ENCODE data around the gene USP17L12.
"Not testable (repeated sequence)": the region's sequence is repeated elsewhere in the genome, so short reads cannot be mapped to it uniquely, and the experiment has no call there.

USP17L12 gene, protein sequence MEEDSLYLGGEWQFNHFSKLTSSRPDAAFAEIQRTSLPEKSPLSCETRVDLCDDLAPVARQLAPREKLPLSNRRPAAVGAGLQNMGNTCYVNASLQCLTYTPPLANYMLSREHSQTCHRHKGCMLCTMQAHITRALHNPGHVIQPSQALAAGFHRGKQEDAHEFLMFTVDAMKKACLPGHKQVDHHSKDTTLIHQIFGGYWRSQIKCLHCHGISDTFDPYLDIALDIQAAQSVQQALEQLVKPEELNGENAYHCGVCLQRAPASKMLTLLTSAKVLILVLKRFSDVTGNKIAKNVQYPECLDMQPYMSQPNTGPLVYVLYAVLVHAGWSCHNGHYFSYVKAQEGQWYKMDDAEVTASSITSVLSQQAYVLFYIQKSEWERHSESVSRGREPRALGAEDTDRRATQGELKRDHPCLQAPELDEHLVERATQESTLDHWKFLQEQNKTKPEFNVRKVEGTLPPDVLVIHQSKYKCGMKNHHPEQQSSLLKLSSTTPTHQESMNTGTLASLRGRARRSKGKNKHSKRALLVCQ

DNA sequence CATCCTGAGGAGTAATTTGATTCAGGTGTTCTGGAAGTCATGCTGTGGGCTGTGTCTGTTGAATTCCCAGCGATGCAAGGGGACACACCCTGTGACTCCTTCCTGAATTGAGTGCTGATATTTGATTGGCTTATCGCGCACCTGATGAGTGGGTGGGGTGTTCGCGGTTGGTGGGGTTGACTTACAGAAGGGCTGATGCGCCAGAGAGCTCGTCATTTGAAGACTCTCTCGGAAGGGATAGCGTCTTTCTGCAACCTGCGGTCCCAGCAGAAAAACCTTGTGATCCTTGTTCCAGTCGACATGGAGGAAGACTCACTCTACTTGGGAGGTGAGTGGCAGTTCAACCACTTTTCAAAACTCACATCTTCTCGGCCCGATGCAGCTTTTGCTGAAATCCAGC lies at the start of gene USP17L12:
USP17L12 (plus strand) TSS at position 301 of the 400 bp plus-strand sequence; CDS start at position 301, 0 bp downstream.
- H3K27ac ChIP-seq (ENCODE audit: low read depth, low read length); H3K4me3 ChIP-seq (ENCODE audit: low read length); H3K4me1 ChIP-seq (ENCODE audit: control insufficient read depth, insufficient read depth, low read length); H3K36me3 ChIP-seq (ENCODE audit: control insufficient read depth, insufficient read depth, low read length); H3K27me3 ChIP-seq (ENCODE audit: control insufficient read depth, insufficient read depth, low read length); H3K9ac ChIP-seq (ENCODE audit: low read length): not testable (repeated sequence)

DNA sequence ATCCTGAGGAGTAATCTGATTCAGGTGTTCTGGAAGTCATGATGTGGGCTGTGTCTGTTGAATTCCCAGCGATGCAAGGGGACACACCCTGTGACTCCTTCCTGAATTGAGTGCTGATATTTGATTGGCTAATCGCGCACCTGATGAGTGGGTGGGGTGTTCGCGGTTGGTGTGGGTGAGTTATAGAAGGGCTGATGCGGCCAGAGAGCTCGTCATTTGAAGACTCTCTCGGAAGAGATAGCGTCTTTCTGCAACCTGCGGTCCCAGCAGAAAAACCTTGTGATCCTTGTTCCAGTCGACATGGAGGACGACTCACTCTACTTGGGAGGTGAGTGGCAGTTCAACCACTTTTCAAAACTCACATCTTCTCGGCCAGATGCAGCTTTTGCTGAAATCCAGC lies 9.6 kb upstream of the USP17L12 start, which contains the start of gene USP17L10:
USP17L10 (plus strand) TSS at position 301 of the 400 bp plus-strand sequence; CDS start at position 301, 0 bp downstream.
- H3K9ac ChIP-seq (ENCODE audit: low read length); H3K4me3 ChIP-seq (ENCODE audit: low read length); H3K27ac ChIP-seq (ENCODE audit: low read depth, low read length); H3K4me1 ChIP-seq (ENCODE audit: control insufficient read depth, insufficient read depth, low read length); H3K36me3 ChIP-seq (ENCODE audit: control insufficient read depth, insufficient read depth, low read length); H3K27me3 ChIP-seq (ENCODE audit: control insufficient read depth, insufficient read depth, low read length): not testable (repeated sequence)

DNA sequence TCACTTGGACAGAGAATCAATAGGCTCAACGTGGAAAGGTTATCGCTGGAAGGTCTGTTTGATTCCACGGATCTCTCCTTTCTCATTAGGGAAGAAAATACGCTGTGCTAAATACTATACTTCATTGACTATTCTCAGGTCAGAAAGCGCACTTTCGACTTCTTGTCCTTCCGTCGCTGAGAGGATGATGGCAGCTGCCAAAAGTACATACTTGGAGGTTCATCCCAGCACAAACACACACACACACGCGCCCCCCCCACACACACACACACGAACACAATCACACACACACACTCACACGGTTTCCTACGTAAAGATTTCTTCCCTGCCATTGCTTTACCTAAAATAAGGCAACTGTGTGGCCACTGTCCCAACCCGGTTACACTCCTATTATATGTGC lies 5.3 kb upstream of the USP17L12 start:
- not testable (repeated sequence) for H3K9ac ChIP-seq (ENCODE audit: low read length); H3K4me3 ChIP-seq (ENCODE audit: low read length)

DNA sequence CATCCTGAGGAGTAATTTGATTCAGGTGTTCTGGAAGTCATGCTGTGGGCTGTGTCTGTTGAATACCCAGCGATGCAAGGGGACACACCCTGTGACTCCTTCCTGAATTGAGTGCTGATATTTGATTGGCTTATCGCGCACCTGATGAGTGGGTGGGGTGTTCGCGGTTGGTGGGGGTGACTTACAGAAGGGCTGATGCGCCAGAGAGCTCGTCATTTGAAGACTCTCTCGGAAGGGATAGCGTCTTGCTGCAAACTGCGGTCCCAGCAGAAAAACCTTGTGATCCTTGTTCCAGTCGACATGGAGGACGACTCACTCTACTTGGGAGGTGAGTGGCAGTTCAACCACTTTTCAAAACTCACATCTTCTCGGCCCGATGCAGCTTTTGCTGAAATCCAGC lies 4.8 kb upstream of the USP17L12 start, which contains the start of gene USP17L11:
USP17L11 (plus strand) TSS at position 301 of the 400 bp plus-strand sequence; CDS start at position 301, 0 bp downstream.
- not testable (repeated sequence) for H3K36me3 ChIP-seq (ENCODE audit: control insufficient read depth, insufficient read depth, low read length); H3K27me3 ChIP-seq (ENCODE audit: control insufficient read depth, insufficient read depth, low read length); H3K4me1 ChIP-seq (ENCODE audit: control insufficient read depth, insufficient read depth, low read length); H3K4me3 ChIP-seq (ENCODE audit: low read length); H3K27ac ChIP-seq (ENCODE audit: low read depth, low read length); H3K9ac ChIP-seq (ENCODE audit: low read length)

More for the DNA sequence above, 5.3 kb upstream of the USP17L12 start:
- not testable (repeated sequence) for H3K4me1 ChIP-seq (ENCODE audit: control insufficient read depth, insufficient read depth, low read length); H3K27me3 ChIP-seq (ENCODE audit: control insufficient read depth, insufficient read depth, low read length); H3K36me3 ChIP-seq (ENCODE audit: control insufficient read depth, insufficient read depth, low read length); H3K27ac ChIP-seq (ENCODE audit: low read depth, low read length)

DNA sequence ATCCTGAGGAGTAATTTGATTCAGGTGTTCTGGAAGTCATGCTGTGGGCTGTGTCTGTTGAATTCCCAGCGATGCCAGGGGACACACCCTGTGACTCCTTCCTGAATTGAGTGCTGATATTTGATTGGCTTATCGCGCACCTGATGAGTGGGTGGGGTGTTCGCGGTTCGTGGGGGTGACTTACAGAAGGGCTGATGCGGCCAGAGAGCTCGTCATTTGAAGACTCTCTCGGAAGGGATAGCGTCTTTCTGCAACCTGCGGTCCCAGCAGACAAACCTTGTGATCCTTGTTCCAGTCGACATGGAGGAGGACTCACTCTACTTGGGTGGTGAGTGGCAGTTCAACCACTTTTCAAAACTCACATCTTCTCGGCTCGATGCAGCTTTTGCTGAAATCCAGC lies 4.6 kb downstream of the USP17L12 start, which contains the start of gene USP17L13:
USP17L13 (plus strand) TSS at position 301 of the 400 bp plus-strand sequence; CDS start at position 301, 0 bp downstream.
- H3K9ac ChIP-seq (ENCODE audit: low read length); H3K36me3 ChIP-seq (ENCODE audit: control insufficient read depth, insufficient read depth, low read length); H3K4me3 ChIP-seq (ENCODE audit: low read length); H3K4me1 ChIP-seq (ENCODE audit: control insufficient read depth, insufficient read depth, low read length); H3K27me3 ChIP-seq (ENCODE audit: control insufficient read depth, insufficient read depth, low read length); H3K27ac ChIP-seq (ENCODE audit: low read depth, low read length): not testable (repeated sequence)

DNA sequence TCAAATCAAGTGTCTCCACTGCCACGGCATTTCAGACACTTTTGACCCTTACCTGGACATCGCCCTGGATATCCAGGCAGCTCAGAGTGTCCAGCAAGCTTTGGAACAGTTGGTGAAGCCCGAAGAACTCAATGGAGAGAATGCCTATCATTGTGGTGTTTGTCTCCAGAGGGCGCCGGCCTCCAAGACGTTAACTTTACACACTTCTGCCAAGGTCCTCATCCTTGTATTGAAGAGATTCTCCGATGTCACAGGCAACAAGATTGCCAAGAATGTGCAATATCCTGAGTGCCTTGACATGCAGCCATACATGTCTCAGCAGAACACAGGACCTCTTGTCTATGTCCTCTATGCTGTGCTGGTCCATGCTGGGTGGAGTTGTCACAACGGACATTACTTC lies 10.3 kb downstream of the USP17L12 start:
- not testable (repeated sequence) for H3K27ac ChIP-seq (ENCODE audit: low read depth, low read length); H3K36me3 ChIP-seq (ENCODE audit: control insufficient read depth, insufficient read depth, low read length); H3K9ac ChIP-seq (ENCODE audit: low read length); H3K27me3 ChIP-seq (ENCODE audit: control insufficient read depth, insufficient read depth, low read length); H3K4me1 ChIP-seq (ENCODE audit: control insufficient read depth, insufficient read depth, low read length); H3K4me3 ChIP-seq (ENCODE audit: low read length)

DNA sequence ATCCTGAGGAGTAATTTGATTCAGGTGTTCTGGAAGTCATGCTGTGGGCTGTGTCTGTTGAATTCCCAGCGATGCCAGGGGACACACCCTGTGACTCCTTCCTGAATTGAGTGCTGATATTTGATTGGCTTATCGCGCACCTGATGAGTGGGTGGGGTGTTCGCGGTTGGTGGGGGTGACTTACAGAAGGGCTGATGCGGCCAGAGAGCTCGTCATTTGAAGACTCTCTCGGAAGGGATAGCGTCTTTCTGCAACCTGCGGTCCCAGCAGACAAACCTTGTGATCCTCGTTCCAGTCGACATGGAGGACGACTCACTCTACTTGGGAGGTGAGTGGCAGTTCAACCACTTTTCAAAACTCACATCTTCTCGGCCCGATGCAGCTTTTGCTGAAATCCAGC lies 14.1 kb downstream of the USP17L12 start, which contains the start of gene USP17L15:
USP17L15 (plus strand) TSS at position 301 of the 400 bp plus-strand sequence; CDS start at position 301, 0 bp downstream.
- not testable (repeated sequence) for H3K27ac ChIP-seq (ENCODE audit: low read depth, low read length); H3K4me3 ChIP-seq (ENCODE audit: low read length); H3K4me1 ChIP-seq (ENCODE audit: control insufficient read depth, insufficient read depth, low read length); H3K27me3 ChIP-seq (ENCODE audit: control insufficient read depth, insufficient read depth, low read length); H3K36me3 ChIP-seq (ENCODE audit: control insufficient read depth, insufficient read depth, low read length); H3K9ac ChIP-seq (ENCODE audit: low read length)

DNA sequence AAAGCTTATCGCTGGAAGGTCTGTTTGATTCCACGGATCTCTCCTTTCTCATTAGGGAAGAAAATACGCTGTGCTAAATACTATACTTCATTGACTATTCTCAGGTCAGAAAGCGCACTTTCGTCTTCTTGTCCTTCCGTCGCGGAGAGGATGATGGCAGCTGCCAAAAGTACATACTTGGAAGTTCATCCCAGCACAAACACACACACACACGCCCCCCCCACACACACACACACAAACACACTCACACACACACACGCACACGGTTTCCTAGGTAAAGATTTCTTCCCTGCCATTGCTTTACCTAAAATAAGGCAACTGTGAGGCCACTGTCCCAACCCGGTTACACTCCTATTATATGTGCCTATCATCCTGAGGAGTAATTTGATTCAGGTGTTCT lies 18.5 kb downstream of the USP17L12 start:
- H3K27me3 ChIP-seq (ENCODE audit: control insufficient read depth, insufficient read depth, low read length); H3K36me3 ChIP-seq (ENCODE audit: control insufficient read depth, insufficient read depth, low read length); H3K4me1 ChIP-seq (ENCODE audit: control insufficient read depth, insufficient read depth, low read length); H3K9ac ChIP-seq (ENCODE audit: low read length); H3K4me3 ChIP-seq (ENCODE audit: low read length); H3K27ac ChIP-seq (ENCODE audit: low read depth, low read length): not testable (repeated sequence)

DNA sequence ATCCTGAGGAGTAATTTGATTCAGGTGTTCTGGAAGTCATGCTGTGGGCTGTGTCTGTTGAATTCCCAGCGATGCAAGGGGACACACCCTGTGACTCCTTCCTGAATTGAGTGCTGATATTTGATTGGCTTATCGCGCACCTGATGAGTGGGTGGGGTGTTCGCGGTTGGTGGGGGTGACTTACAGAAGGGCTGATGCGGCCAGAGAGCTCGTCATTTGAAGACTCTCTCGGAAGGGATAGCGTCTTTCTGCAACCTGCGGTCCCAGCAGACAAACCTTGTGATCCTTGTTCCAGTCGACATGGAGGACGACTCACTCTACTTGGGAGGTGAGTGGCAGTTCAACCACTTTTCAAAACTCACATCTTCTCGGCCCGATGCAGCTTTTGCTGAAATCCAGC lies 23.6 kb downstream of the USP17L12 start, which contains the start of gene USP17L17:
USP17L17 (plus strand) TSS at position 301 of the 400 bp plus-strand sequence; CDS start at position 301, 0 bp downstream.
- not testable (repeated sequence) for H3K27me3 ChIP-seq (ENCODE audit: control insufficient read depth, insufficient read depth, low read length); H3K36me3 ChIP-seq (ENCODE audit: control insufficient read depth, insufficient read depth, low read length); H3K9ac ChIP-seq (ENCODE audit: low read length); H3K4me1 ChIP-seq (ENCODE audit: control insufficient read depth, insufficient read depth, low read length); H3K4me3 ChIP-seq (ENCODE audit: low read length); H3K27ac ChIP-seq (ENCODE audit: low read depth, low read length)

DNA sequence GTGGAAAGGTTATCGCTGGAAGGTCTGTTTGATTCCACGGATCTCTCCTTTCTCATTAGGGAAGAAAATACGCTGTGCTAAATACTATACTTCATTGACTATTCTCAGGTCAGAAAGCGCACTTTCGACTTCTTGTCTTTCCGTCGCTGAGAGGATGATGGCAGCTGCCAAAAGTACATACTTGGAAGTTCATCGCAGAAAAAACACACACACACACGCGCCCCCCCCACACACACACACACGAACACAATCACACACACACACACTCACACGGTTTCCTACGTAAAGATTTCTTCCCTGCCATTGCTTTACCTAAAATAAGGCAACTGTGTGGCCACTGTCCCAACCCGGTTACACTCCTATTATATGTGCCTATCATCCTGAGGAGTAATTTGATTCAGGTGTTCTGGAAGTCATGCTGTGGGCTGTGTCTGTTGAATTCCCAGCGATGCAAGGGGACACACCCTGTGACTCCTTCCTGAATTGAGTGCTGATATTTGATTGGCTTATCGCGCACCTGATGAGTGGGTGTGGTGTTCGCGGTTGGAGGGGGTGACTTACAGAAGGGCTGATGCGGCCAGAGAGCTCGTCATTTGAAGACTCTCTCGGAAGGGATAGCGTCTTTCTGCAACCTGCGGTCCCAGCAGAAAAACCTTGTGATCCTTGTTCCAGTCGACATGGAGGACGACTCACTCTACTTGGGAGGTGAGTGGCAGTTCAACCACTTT lies 28.2 kb downstream of the USP17L12 start, which contains the start of gene USP17L18:
USP17L18 (plus strand) TSS at position 678 of the 728 bp plus-strand sequence; CDS start at position 678, 0 bp downstream.
- H3K9ac ChIP-seq (ENCODE audit: low read length); H3K36me3 ChIP-seq (ENCODE audit: control insufficient read depth, insufficient read depth, low read length); H3K4me1 ChIP-seq (ENCODE audit: control insufficient read depth, insufficient read depth, low read length); H3K27ac ChIP-seq (ENCODE audit: low read depth, low read length); H3K4me3 ChIP-seq (ENCODE audit: low read length); H3K27me3 ChIP-seq (ENCODE audit: control insufficient read depth, insufficient read depth, low read length): not testable (repeated sequence)

DNA sequence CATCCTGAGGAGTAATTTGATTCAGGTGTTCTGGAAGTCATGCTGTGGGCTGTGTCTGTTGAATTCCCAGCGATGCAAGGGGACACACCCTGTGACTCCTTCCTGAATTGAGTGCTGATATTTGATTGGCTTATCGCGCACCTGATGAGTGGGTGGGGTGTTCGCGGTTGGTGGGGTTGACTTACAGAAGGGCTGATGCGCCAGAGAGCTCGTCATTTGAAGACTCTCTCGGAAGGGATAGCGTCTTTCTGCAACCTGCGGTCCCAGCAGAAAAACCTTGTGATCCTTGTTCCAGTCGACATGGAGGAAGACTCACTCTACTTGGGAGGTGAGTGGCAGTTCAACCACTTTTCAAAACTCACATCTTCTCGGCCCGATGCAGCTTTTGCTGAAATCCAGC lies 33.1 kb downstream of the USP17L12 start, which contains the start of gene USP17L19:
USP17L19 (plus strand) TSS at position 301 of the 400 bp plus-strand sequence; CDS start at position 301, 0 bp downstream.
- H3K27ac ChIP-seq (ENCODE audit: low read depth, low read length); H3K4me1 ChIP-seq (ENCODE audit: control insufficient read depth, insufficient read depth, low read length); H3K36me3 ChIP-seq (ENCODE audit: control insufficient read depth, insufficient read depth, low read length); H3K27me3 ChIP-seq (ENCODE audit: control insufficient read depth, insufficient read depth, low read length); H3K4me3 ChIP-seq (ENCODE audit: low read length); H3K9ac ChIP-seq (ENCODE audit: low read length): not testable (repeated sequence)

DNA sequence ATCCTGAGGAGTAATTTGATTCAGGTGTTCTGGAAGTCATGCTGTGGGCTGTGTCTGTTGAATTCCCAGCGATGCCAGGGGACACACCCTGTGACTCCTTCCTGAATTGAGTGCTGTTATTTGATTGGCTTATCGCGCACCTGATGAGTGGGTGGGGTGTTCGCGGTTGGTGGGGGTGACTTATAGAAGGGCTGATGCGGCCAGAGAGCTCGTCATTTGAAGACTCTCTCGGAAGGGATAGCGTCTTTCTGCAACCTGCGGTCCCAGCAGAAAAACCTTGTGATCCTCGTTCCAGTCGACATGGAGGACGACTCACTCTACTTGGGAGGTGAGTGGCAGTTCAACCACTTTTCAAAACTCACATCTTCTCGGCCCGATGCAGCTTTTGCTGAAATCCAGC lies 37.9 kb downstream of the USP17L12 start, which contains the start of gene USP17L20:
USP17L20 (plus strand) TSS at position 301 of the 400 bp plus-strand sequence; CDS start at position 301, 0 bp downstream.
- H3K27ac ChIP-seq (ENCODE audit: low read depth, low read length); H3K36me3 ChIP-seq (ENCODE audit: control insufficient read depth, insufficient read depth, low read length); H3K9ac ChIP-seq (ENCODE audit: low read length); H3K4me3 ChIP-seq (ENCODE audit: low read length); H3K27me3 ChIP-seq (ENCODE audit: control insufficient read depth, insufficient read depth, low read length); H3K4me1 ChIP-seq (ENCODE audit: control insufficient read depth, insufficient read depth, low read length): not testable (repeated sequence)

Data from rectal smooth muscle tissue (tissue), 1 donor.